ENCODE measurements around the gene ATP6V1B1. TPM values are rescaled to one million over a fixed set of nuclear protein-coding genes. Genes with fewer than 3 reads are reported as not detected.

The ATP6V1B1 gene
- total and polyA plus RNA-seq, 2 of the 13 experiments (the other 11 are each of a cell fraction or from before 2014, with no cell fraction given) = 0.58 to 1.6 TPM

GRCh38 chr2:70994699-70995425 lies 59.2 kb downstream of the ATP6V1B1 start, which contains the start of gene TEX261 (continued):
- TF ChIP-seq PAXIP1 (CRISPR knock-in tag; conservative IDR thresholded peaks at IDR 0.05) (peak; percentile 34), ZNF761 (CRISPR knock-in tag; conservative IDR thresholded peaks at IDR 0.05) (peak; percentile 91), CEBPZ (IDR thresholded peaks at IDR 0.05; ENCODE audit: low read length) (no peak), MBNL3 (CRISPR knock-in tag; conservative IDR thresholded peaks at IDR 0.05) (no peak), ZNF781 (CRISPR knock-in tag; IDR thresholded peaks at IDR 0.05; ENCODE audit: borderline replicate concordance, not compliant biosample characterization) (no peak), HES4 (CRISPR knock-in tag; IDR thresholded peaks at IDR 0.05; ENCODE audit: borderline replicate concordance) (no peak; the same call in 1 of the 2 replicates), POLR2A (IDR thresholded peaks at IDR 0.05; ENCODE audit: insufficient read depth in 1 of 2, low read depth in 2 of 2, low read length in 2 of 2) (peak; percentile 75 to 81), RAD51 (IDR thresholded peaks at IDR 0.05; ENCODE audit: borderline replicate concordance) (no peak), ZNF614 (CRISPR knock-in tag; IDR thresholded peaks at IDR 0.05; ENCODE audit: borderline replicate concordance) (peak; percentile 74; the same call in 1 of the 2 replicates), TCF7 (IDR thresholded peaks at IDR 0.05; ENCODE audit: low read depth) (no peak), ZNF615 (CRISPR knock-in tag; IDR thresholded peaks at IDR 0.05; ENCODE audit: borderline replicate concordance) (no peak), ZNF790 (CRISPR knock-in tag; IDR thresholded peaks at IDR 0.05; ENCODE audit: borderline replicate concordance) (no peak; the same call in 1 of the 2 replicates), ZNF556 (CRISPR knock-in tag; IDR thresholded peaks at IDR 0.05; ENCODE audit: borderline replicate concordance) (peak; percentile 84; the same call in 1 of the 2 replicates), NFKBIZ (CRISPR knock-in tag; IDR thresholded peaks at IDR 0.05) (no peak), RXRA (CRISPR knock-in tag; IDR thresholded peaks at IDR 0.05) (0 out of 2 replicates have a peak, but pooled peaks have one; percentile 37), CEBPG (CRISPR knock-in tag; IDR thresholded peaks at IDR 0.05) (no peak), ZNF775 (CRISPR knock-in tag; IDR thresholded peaks at IDR 0.05; ENCODE audit: borderline replicate concordance) (no peak), MXI1 (IDR thresholded peaks at IDR 0.05; ENCODE audit: borderline replicate concordance, low read depth, low read length) (peak; percentile 77; the same call in 2 of the 3 replicates), HNF4G (IDR thresholded peaks at IDR 0.05; ENCODE audit: borderline replicate concordance, low read depth, low read length) (no peak), HNF4G (CRISPR knock-in tag; IDR thresholded peaks at IDR 0.05; ENCODE audit: borderline replicate concordance, low read depth) (peak; percentile 51; the same call in 1 of the 2 replicates), GMEB1 (CRISPR knock-in tag; IDR thresholded peaks at IDR 0.05; ENCODE audit: borderline replicate concordance) (peak; percentile 97)

Data from HepG2 (cell line).